GM12878 (cell line): ENCODE results near the gene PRSS50. TPM values are rescaled to one million over a fixed set of nuclear protein-coding genes. Genes with fewer than 3 reads are reported as not detected.
A peak's percentile ranks its signal among the peaks of the same experiment; 100 is the strongest.

Source experiments
- BRCA1 ChIP-seq: IDR thresholded peaks from 2 replicates; pipeline ENCODE4 v1.6.1; 2011; ENCODE audit warnings: low read depth, low read length, improper control_type of control experiment
- CREM ChIP-seq: IDR thresholded peaks from 2 replicates; pipeline ENCODE4 v1.6.1; 2014; ENCODE audit warnings: antibody characterized with exemption, low read depth
- ETV6 ChIP-seq, 2 experiments: fragments of 450-650 bp in 1 of 2; IDR thresholded peaks in 1 of 2; conservative IDR thresholded peaks in 1 of 2; 2 replicates each; pipeline ENCODE4 v1.6.1; 2014; ENCODE audit warnings: antibody characterized with exemption in 1 of 2, borderline replicate concordance in 1 of 2, low read depth in 1 of 2, mild to moderate bottlenecking in 1 of 2, moderate library complexity in 1 of 2
- KDM1A ChIP-seq: fragments of 200-600 bp; sonication (generic); IDR thresholded peaks from 2 replicates; pipeline ENCODE4 v1.6.1; 2016; ENCODE audit warnings: borderline replicate concordance
- KLF5 ChIP-seq: fragments of 450-650 bp; IDR thresholded peaks from 2 replicates; pipeline ENCODE4 v1.6.1; 2014; ENCODE audit warnings: mild to moderate bottlenecking; ENCODE audit not compliant: partially characterized antibody
- MTA3 ChIP-seq: IDR thresholded peaks from 2 replicates; pipeline ENCODE4 v1.6.1; 2012; ENCODE audit warnings: low read length, inconsistent platforms, borderline replicate concordance
- MYC ChIP-seq: IDR thresholded peaks from 2 replicates; pipeline ENCODE4 v1.6.1; 2011; ENCODE audit warnings: mild to moderate bottlenecking, low read length, moderate library complexity, inconsistent platforms; ENCODE audit not compliant: insufficient read depth, insufficient replicate concordance, insufficient read length, severe bottlenecking
- NR2C2 ChIP-seq: IDR thresholded peaks from 2 replicates; pipeline ENCODE4 v1.6.1; 2011; ENCODE audit warnings: borderline replicate concordance, low read depth; ENCODE audit not compliant: control insufficient read depth, insufficient read length
- PAX8 ChIP-seq: fragments of 450-650 bp; IDR thresholded peaks from 2 replicates; pipeline ENCODE4 v1.6.1; 2017; ENCODE audit warnings: mild to moderate bottlenecking, moderate library complexity
- POLR2AphosphoS5 ChIP-seq: IDR thresholded peaks from 2 replicates; pipeline ENCODE4 v1.6.1; 2011; ENCODE audit warnings: mild to moderate bottlenecking, low read length, inconsistent platforms
- RAD51 ChIP-seq: fragments of 450-650 bp; IDR thresholded peaks from 2 replicates; pipeline ENCODE4 v1.6.1; 2016; ENCODE audit warnings: moderate library complexity, mild to moderate bottlenecking, inconsistent platforms
- RBBP5 ChIP-seq: fragments of 200-600 bp; sonication (generic); conservative IDR thresholded peaks from 2 replicates; pipeline ENCODE4 v1.6.1; 2016
- RELA ChIP-seq: fragments of 450-650 bp; IDR thresholded peaks from 2 replicates; pipeline ENCODE4 v1.8.0; 2014; ENCODE audit warnings: borderline replicate concordance; ENCODE audit not compliant: partially characterized antibody
- TBL1XR1 ChIP-seq: IDR thresholded peaks from 2 replicates; pipeline ENCODE4 v1.6.1; 2012; ENCODE audit warnings: low read depth, low read length, improper control_type of control experiment
- WRNIP1 ChIP-seq: IDR thresholded peaks from 2 replicates; pipeline ENCODE4 v1.6.1; 2011; ENCODE audit warnings: low read depth, low read length, improper control_type of control experiment, borderline replicate concordance
- ZNF207 ChIP-seq: fragments of 450-650 bp; IDR thresholded peaks from 2 replicates; pipeline ENCODE4 v1.6.1; 2014; ENCODE audit warnings: antibody characterized with exemption, mild to moderate bottlenecking, borderline replicate concordance
- polyA plus RNA-seq, 11 experiments: library from polyadenylated mRNA; depleted of rRNA in 4 of 11; unstranded in 6 of 11; stranded (reverse) in 5 of 11; fragments of >200 nt; fragmentation: Nextera tagmentation in 4 of 11; fragmentation: Illumina TruSeq in 1 of 11; extraction: Ambion mirVana in 4 of 11; extraction: Trizol in 1 of 11; gene quantifications; 1 replicate in 1 of 11; 2 replicates in 10 of 11; pipeline versions ENCODE4 v1.2.1 to v1.2.3, GENCODE V29; 2011 to 2016; ENCODE audit warnings: inconsistent platforms in 2 of 11, missing spikeins in 2 of 11, low read depth in 1 of 11
- total RNA-seq, 4 experiments: library from RNA; depleted of rRNA in 3 of 4; stranded (reverse); fragments of >200 nt in 3 of 4; fragmentation: Illumina TruSeq in 1 of 4; extraction: Trizol in 1 of 4; gene quantifications; 2 replicates each; pipeline versions ENCODE4 v1.2.1 to v1.2.3, GENCODE V29; 2013 to 2021
- TF ChIP-seq, protein P1 (sequence below): fragments of 450-650 bp; formaldehyde crosslinking; IDR thresholded peaks from 2 replicates; pipeline ENCODE4 v1.4.0; 2020; ENCODE audit warnings: mild to moderate bottlenecking, moderate library complexity
- TF ChIP-seq, protein P2 (sequence below): fragments of 450-650 bp; IDR thresholded peaks from 2 replicates; pipeline ENCODE4 v1.6.1; 2016; ENCODE audit warnings: mild to moderate bottlenecking, moderate library complexity, borderline replicate concordance
- TF ChIP-seq, protein P3 (sequence below): fragments of 450-650 bp; IDR thresholded peaks from 2 replicates; pipeline ENCODE4 v1.6.1; 2017; ENCODE audit warnings: low read depth, mild to moderate bottlenecking, moderate library complexity
- TF ChIP-seq, protein P4 (sequence below): IDR thresholded peaks from 2 replicates; pipeline ENCODE4 v1.6.1; 2012; ENCODE audit warnings: low read depth, low read length, improper control_type of control experiment

PRSS50 gene
- total and polyA plus RNA-seq, 10 of the 15 experiments (the other 5 are each of a cell fraction or from before 2014, with no cell fraction given), result 0.05 TPM; not detected in 9

DNA sequence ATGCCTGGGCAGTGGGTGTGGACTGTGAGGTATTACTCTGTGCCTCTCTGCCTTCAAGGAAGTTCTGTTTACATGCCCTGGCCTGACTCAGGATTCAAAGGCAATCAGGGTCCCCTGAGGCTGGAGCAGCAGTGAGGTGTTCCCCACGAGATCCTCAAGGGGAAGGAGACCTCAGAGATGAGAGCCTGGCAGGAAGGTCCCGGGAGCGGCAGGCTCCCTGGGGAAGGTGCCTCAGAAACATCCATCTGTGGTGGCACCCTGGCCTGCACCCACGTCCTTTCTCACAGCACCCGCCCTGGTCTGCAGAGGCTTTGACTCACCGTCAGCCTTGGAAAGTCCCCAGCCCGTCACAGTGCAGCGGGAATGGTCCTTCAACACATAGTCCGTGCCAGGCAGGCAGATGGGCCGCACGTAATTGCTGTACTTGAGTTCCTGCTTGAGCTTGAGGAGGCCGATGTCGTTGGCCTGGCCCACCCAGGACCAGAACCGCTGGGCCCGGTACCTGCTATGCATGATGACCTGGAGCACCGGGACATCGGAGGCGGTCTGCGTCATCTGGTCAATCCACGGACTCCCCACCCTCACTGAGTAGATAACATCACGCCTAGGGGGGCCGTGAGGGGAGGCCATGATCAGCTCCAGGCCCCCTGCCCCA lies 3.6 kb downstream of the PRSS50 start (continued):
- TF ChIP-seq, protein P1, sequence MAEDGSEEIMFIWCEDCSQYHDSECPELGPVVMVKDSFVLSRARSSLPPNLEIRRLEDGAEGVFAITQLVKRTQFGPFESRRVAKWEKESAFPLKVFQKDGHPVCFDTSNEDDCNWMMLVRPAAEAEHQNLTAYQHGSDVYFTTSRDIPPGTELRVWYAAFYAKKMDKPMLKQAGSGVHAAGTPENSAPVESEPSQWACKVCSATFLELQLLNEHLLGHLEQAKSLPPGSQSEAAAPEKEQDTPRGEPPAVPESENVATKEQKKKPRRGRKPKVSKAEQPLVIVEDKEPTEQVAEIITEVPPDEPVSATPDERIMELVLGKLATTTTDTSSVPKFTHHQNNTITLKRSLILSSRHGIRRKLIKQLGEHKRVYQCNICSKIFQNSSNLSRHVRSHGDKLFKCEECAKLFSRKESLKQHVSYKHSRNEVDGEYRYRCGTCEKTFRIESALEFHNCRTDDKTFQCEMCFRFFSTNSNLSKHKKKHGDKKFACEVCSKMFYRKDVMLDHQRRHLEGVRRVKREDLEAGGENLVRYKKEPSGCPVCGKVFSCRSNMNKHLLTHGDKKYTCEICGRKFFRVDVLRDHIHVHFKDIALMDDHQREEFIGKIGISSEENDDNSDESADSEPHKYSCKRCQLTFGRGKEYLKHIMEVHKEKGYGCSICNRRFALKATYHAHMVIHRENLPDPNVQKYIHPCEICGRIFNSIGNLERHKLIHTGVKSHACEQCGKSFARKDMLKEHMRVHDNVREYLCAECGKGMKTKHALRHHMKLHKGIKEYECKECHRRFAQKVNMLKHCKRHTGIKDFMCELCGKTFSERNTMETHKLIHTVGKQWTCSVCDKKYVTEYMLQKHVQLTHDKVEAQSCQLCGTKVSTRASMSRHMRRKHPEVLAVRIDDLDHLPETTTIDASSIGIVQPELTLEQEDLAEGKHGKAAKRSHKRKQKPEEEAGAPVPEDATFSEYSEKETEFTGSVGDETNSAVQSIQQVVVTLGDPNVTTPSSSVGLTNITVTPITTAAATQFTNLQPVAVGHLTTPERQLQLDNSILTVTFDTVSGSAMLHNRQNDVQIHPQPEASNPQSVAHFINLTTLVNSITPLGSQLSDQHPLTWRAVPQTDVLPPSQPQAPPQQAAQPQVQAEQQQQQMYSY (CRISPR knock-in tag), result no peak
- TF ChIP-seq RAD51, result no peak
- no peak for TF ChIP-seq RBBP5
- TF ChIP-seq, protein P2, sequence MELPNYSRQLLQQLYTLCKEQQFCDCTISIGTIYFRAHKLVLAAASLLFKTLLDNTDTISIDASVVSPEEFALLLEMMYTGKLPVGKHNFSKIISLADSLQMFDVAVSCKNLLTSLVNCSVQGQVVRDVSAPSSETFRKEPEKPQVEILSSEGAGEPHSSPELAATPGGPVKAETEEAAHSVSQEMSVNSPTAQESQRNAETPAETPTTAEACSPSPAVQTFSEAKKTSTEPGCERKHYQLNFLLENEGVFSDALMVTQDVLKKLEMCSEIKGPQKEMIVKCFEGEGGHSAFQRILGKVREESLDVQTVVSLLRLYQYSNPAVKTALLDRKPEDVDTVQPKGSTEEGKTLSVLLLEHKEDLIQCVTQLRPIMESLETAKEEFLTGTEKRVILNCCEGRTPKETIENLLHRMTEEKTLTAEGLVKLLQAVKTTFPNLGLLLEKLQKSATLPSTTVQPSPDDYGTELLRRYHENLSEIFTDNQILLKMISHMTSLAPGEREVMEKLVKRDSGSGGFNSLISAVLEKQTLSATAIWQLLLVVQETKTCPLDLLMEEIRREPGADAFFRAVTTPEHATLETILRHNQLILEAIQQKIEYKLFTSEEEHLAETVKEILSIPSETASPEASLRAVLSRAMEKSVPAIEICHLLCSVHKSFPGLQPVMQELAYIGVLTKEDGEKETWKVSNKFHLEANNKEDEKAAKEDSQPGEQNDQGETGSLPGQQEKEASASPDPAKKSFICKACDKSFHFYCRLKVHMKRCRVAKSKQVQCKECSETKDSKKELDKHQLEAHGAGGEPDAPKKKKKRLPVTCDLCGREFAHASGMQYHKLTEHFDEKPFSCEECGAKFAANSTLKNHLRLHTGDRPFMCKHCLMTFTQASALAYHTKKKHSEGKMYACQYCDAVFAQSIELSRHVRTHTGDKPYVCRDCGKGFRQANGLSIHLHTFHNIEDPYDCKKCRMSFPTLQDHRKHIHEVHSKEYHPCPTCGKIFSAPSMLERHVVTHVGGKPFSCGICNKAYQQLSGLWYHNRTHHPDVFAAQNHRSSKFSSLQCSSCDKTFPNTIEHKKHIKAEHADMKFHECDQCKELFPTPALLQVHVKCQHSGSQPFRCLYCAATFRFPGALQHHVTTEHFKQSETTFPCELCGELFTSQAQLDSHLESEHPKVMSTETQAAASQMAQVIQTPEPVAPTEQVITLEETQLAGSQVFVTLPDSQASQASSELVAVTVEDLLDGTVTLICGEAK, result no peak
- TF ChIP-seq RELA, result peak; percentile 90
- no peak for TF ChIP-seq KLF5
- no peak for TF ChIP-seq TBL1XR1
- no peak for TF ChIP-seq CREM
- TF ChIP-seq KDM1A, result no peak
- TF ChIP-seq POLR2AphosphoS5, result no peak
- no peak for TF ChIP-seq PAX8
- TF ChIP-seq, protein P3, sequence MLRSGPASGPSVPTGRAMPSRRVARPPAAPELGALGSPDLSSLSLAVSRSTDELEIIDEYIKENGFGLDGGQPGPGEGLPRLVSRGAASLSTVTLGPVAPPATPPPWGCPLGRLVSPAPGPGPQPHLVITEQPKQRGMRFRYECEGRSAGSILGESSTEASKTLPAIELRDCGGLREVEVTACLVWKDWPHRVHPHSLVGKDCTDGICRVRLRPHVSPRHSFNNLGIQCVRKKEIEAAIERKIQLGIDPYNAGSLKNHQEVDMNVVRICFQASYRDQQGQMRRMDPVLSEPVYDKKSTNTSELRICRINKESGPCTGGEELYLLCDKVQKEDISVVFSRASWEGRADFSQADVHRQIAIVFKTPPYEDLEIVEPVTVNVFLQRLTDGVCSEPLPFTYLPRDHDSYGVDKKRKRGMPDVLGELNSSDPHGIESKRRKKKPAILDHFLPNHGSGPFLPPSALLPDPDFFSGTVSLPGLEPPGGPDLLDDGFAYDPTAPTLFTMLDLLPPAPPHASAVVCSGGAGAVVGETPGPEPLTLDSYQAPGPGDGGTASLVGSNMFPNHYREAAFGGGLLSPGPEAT, result peak; percentile 88
- TF ChIP-seq, protein P4, sequence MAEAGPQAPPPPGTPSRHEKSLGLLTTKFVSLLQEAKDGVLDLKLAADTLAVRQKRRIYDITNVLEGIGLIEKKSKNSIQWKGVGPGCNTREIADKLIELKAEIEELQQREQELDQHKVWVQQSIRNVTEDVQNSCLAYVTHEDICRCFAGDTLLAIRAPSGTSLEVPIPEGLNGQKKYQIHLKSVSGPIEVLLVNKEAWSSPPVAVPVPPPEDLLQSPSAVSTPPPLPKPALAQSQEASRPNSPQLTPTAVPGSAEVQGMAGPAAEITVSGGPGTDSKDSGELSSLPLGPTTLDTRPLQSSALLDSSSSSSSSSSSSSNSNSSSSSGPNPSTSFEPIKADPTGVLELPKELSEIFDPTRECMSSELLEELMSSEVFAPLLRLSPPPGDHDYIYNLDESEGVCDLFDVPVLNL, result no peak
- TF ChIP-seq MYC, result no peak
- no peak for TF ChIP-seq NR2C2
- no peak for TF ChIP-seq ZNF207
- no peak for TF ChIP-seq MTA3
- TF ChIP-seq WRNIP1, result no peak
- TF ChIP-seq BRCA1, result no peak
- no peak for TF ChIP-seq ETV6 (conservative IDR thresholded peaks at IDR 0.05 in 1 of 2, IDR thresholded peaks at IDR 0.05 in 1 of 2; ENCODE audit: borderline replicate concordance in 1 of 2, low read depth in 1 of 2)
